Right ventricle myocardium superior (tissue), 1 donor: ENCODE measurements around the gene DUOXA1. TPM values are rescaled to one million over a fixed set of nuclear protein-coding genes. Genes with fewer than 3 reads are reported as not detected.

Source experiments
- ATAC-seq: fragments of 200-7000 bp; cut with Tn5 transposase; one replicate; pipeline ENCODE4 v1.9.1; 2020; ENCODE audit warnings: mild to moderate bottlenecking; ENCODE audit not compliant: poor library complexity
- DNase-seq: peaks from one replicate; pipeline ENCODE4 v3.0.0-alpha.2; 2020
- intact Hi-C: fragments of 100-400 bp; cut with DNase I; formaldehyde crosslinking; loops from one replicate; pipeline ENCODE4 v1.11.2; 2022
- long read RNA-seq: library from polyadenylated mRNA; unstranded; transcript quantifications from one replicate; pipeline ENCODE4 v2.0.0, GENCODE V29; 2021
- total RNA-seq: library from RNA; stranded (reverse); fragmentation: NEBNext Ultra II Directional; extraction: Animal tissue kit (Norgen Biotek cat#: 25700); gene quantifications from one replicate; pipeline ENCODE4 v1.2.1, GENCODE V29; 2021
- donor health status: DM: no; HTN: yes; CAD: no; lungs with severe emphysema.

The DUOXA1 gene
- total RNA-seq = 0.56 TPM
- long read RNA-seq, partial matches to known transcripts = 1 of 1 reads
- long read RNA-seq, other reads (novel, unspliced or antisense) = 0 of 1 reads

GRCh38 chr15:45129651-45130129, at the start of gene DUOXA1, which contains the start of gene DUOX1:
Gene DUOXA1, minus strand, starts transcription at chr15:45129879. Its CDS starts 6,865 bp downstream, at chr15:45123014.
Gene DUOX1, plus strand, starts transcription at chr15:45129994. Its CDS starts 1,973 bp downstream, at chr15:45131967.
- DNase-seq = peak; percentile 64

GRCh38 chr15:45177285-45177684, 47.6 kb upstream of the DUOXA1 start:
- intact Hi-C loops = no loop called here
- no peak for ATAC-seq
- DNase-seq = no peak

More at GRCh38 chr15:45129651-45130129, at the start of gene DUOXA1, which contains the start of gene DUOX1:
- intact Hi-C loops = no loop called here
- peak; percentile 86 for ATAC-seq

GRCh38 chr15:45174577-45174976, 44.9 kb upstream of the DUOXA1 start:
- intact Hi-C loops = no loop called here
- ATAC-seq (no peak), DNase-seq (no peak)

- ATAC-seq = no peak
- intact Hi-C loops = no loop called here
- DNase-seq = no peak
These were observed 44.4 kb upstream of the DUOXA1 start for GRCh38 chr15:45174069-45174468.

GRCh38 chr15:45171912-45172311, 42.2 kb upstream of the DUOXA1 start:
- ATAC-seq (no peak), DNase-seq (no peak)
- intact Hi-C loops = no loop called here

- DNase-seq = no peak
- no peak for ATAC-seq
- intact Hi-C loops = no loop called here
These were observed 40.2 kb upstream of the DUOXA1 start for GRCh38 chr15:45169608-45170480.

- ATAC-seq (no peak), DNase-seq (no peak)
- intact Hi-C loops = no loop called here
These were observed 39.3 kb upstream of the DUOXA1 start for GRCh38 chr15:45168751-45169551.

- DNase-seq (no peak), ATAC-seq (no peak)
- intact Hi-C loops = no loop called here
These were observed 38.6 kb upstream of the DUOXA1 start for GRCh38 chr15:45168286-45168685.

- intact Hi-C loops = no loop called here
- ATAC-seq (no peak), DNase-seq (no peak)
These were observed 38.0 kb upstream of the DUOXA1 start for GRCh38 chr15:45167631-45168205.

- ATAC-seq (peak; percentile 84), DNase-seq (peak; percentile 91)
- intact Hi-C loops = no loop called here
These were observed 37.4 kb upstream of the DUOXA1 start for GRCh38 chr15:45166834-45167630.

- no peak for DNase-seq
- ATAC-seq = no peak
- intact Hi-C loops = no loop called here
These were observed 35.9 kb upstream of the DUOXA1 start for GRCh38 chr15:45165536-45165935.

GRCh38 chr15:45164914-45165313, 35.2 kb upstream of the DUOXA1 start:
- ATAC-seq (no peak), DNase-seq (no peak)
- intact Hi-C loops = no loop called here

GRCh38 chr15:45163508-45163856, 33.8 kb upstream of the DUOXA1 start:
- no peak for ATAC-seq
- no peak for DNase-seq
- intact Hi-C loops = no loop called here

GRCh38 chr15:45162771-45163507, 33.3 kb upstream of the DUOXA1 start:
- peak; percentile 67 for ATAC-seq

GRCh38 chr15:45161666-45162065, 32.0 kb upstream of the DUOXA1 start:
- DNase-seq (no peak), ATAC-seq (no peak)
- intact Hi-C loops = no loop called here

More at GRCh38 chr15:45162771-45163507, 33.3 kb upstream of the DUOXA1 start:
- DNase-seq = peak; percentile 84
- intact Hi-C loops = no loop called here

GRCh38 chr15:45157974-45158373, 28.3 kb upstream of the DUOXA1 start:
- intact Hi-C loops = no loop called here
- no peak for ATAC-seq

GRCh38 chr15:45156744-45157455, 27.2 kb upstream of the DUOXA1 start:
- DNase-seq (no peak), ATAC-seq (no peak)
- intact Hi-C loops = no loop called here

More at GRCh38 chr15:45157974-45158373, 28.3 kb upstream of the DUOXA1 start:
- no peak for DNase-seq
